HAP-1 (cell line): Measurements from ENCODE around the gene RPS2.
"Not testable (repeated sequence)": the region's sequence is repeated elsewhere in the genome, so short reads cannot be mapped to it uniquely, and the experiment has no call there.

ENCODE experiments used
- DNase-seq, 2 experiments: peaks; one replicate each; pipeline ENCODE4 v3.0.0-alpha.2; 2016 to 2020; ENCODE audit warnings: low spot score in 2 of 2
- H3K27me3 ChIP-seq: fragments of 250-450 bp; sonication (Bioruptor Pico); 2 replicates; pipeline ENCODE4 v1.5.1; 2020; ENCODE audit warnings: low read depth, mild to moderate bottlenecking, moderate library complexity
- H3K36me3 ChIP-seq: fragments of 250-450 bp; sonication (Bioruptor Pico); replicated peaks from 2 replicates; pipeline ENCODE4 v1.5.1; 2020; ENCODE audit warnings: mild to moderate bottlenecking
- H3K4me1 ChIP-seq: fragments of 250-450 bp; sonication (Bioruptor Pico); 2 replicates; pipeline ENCODE4 v1.5.1; 2020; ENCODE audit warnings: mild to moderate bottlenecking
- H3K4me3 ChIP-seq: fragments of 250-450 bp; sonication (Bioruptor Pico); 2 replicates; pipeline ENCODE4 v1.5.1; 2020; ENCODE audit warnings: mild to moderate bottlenecking, moderate library complexity
- H3K9me3 ChIP-seq: fragments of 250-450 bp; sonication (Bioruptor Pico); 2 replicates; pipeline ENCODE4 v1.5.1; 2020; ENCODE audit warnings: mild to moderate bottlenecking, moderate library complexity
- in situ Hi-C: fragments of 300-500 bp; cut with MboI; formaldehyde crosslinking; loops from 3 replicates; pipeline ENCODE4 v1.14.3; 2020; ENCODE audit warnings: low sequenced_read_pairs, inconsistent platforms, mixed read lengths

RPS2 gene

DNA sequence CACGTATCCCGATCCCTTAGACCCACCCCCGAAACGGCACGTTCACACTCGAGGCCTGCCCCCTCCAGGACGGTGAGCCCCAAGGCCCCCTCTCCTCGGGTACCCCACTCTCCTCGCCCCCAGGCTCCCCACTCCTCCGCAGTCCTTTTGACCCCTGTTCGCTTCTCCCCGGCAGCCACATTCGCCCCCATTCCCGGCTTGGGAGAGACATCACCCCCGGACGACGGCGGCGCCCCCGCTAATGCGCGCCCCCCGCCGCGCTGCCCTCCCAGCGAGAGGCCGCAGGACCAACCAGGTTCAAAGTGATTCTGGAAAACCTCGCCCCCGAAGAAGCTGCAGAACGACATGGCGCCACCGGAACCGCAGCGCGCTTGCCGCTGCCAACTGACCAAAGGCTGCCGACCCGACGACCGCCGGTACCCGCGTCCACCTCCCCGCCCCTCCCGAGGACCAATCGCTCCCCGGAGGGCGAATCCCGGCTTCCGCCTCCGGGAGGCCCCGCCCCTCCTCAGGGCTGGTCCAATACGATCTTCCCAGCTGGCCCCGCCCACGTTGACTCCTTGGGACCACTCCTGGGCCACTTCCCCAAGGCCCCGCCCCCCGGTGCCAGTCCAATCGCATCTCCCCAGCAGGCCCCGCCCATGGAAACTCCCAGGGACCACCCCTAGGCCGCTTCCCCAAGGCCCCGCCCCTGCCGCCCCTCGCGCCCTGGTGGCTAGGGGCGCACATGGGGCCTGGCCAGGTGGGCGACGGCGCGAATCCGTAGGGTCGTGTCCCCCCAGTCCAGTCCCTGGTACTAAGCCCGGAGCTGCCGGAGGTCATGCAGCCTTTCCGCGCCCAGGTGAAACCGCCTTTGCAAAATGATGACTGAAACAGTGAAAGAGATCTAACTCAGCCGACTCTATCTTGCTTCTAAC lies 21.6 kb downstream of the RPS2 start, which contains the start of gene MSRB1:
Gene MSRB1 (minus strand): TSS at position 390 of the 917 bp plus-strand sequence. CDS start 43 bp downstream, at position 347.
- Histone ChIP-seq H3K27me3 (no peaks in the 10 kb centered on the region), H3K4me1 (peaks cover 8% of the 10 kb centered on the region), H3K36me3 (peaks cover 19% of the 10 kb centered on the region), H3K4me3 (peak within 1 kb of the TSS; percentile 92), H3K9me3 (no peaks in the 10 kb centered on the region)
- in situ Hi-C loops: no loop called here
- peak; percentile 98 to 100 for DNase-seq

- H3K36me3 ChIP-seq: peaks cover 19% of the 10 kb centered on the region
- DNase-seq: no peak
- in situ Hi-C loops: no loop called here
- peaks cover 8% of the 10 kb centered on the region for H3K4me1 ChIP-seq
- peak overlapping the region; percentile 92 for H3K4me3 ChIP-seq
- H3K27me3 ChIP-seq: no peaks in the 10 kb centered on the region
- H3K9me3 ChIP-seq: no peaks in the 10 kb centered on the region
These were observed 22.4 kb downstream of the RPS2 start for GRCh38 chr16:1942047-1942809.

GRCh38 chr16:1941162-1942046 lies 23.2 kb downstream of the RPS2 start:
- no peak for DNase-seq
- peaks cover 19% of the 10 kb centered on the region for H3K36me3 ChIP-seq
- no peak overlapping the region; the same call in 1 of the 2 replicates for H3K4me3 ChIP-seq
- H3K4me1 ChIP-seq: peaks cover 8% of the 10 kb centered on the region
- no peaks in the 10 kb centered on the region for H3K27me3 ChIP-seq
- in situ Hi-C loops: no loop called here
- H3K9me3 ChIP-seq: no peaks in the 10 kb centered on the region

GRCh38 chr16:1940273-1941161 lies 24.1 kb downstream of the RPS2 start:
- no peaks in the 10 kb centered on the region for H3K9me3 ChIP-seq
- DNase-seq: no peak
- H3K4me1 ChIP-seq: peaks cover 8% of the 10 kb centered on the region
- H3K36me3 ChIP-seq: peaks cover 19% of the 10 kb centered on the region
- no peak overlapping the region for H3K4me3 ChIP-seq
- no peaks in the 10 kb centered on the region for H3K27me3 ChIP-seq
- in situ Hi-C loops: no loop called here

GRCh38 chr16:1939833-1940232 lies 24.8 kb downstream of the RPS2 start:
- in situ Hi-C loops, H3K27me3 ChIP-seq, H3K9me3 ChIP-seq, H3K4me1 ChIP-seq, DNase-seq, H3K4me3 ChIP-seq: not testable (repeated sequence)
- peaks cover 19% of the 10 kb centered on the region for H3K36me3 ChIP-seq

GRCh38 chr16:1938910-1939309 lies 25.7 kb downstream of the RPS2 start:
- Histone ChIP-seq H3K36me3 (peaks cover 19% of the 10 kb centered on the region), H3K9me3 (no peaks in the 10 kb centered on the region), H3K4me3 (no peak overlapping the region), H3K4me1 (peaks cover 6% of the 10 kb centered on the region), H3K27me3 (no peaks in the 10 kb centered on the region)
- no peak for DNase-seq
- in situ Hi-C loops: no loop called here

DNA sequence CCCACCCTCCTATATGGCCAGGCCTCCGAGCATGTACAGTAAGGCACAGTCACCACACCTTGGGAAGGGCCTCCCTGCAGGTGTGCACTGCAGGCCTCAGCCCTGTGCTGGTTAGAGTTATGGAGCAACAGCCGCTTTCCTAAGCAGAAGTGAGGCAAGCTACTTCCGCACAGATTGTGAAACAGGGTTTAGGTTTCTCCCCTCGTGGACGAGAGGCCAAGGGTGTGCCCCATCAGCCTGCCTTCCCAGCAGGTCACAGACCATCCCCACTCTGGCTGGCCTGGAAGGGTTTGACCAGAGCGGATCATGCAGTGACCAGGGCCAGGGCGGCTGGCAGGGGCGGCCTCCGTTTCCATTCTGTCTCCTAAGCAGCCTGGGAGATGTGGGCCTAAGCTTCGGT lies 26.3 kb downstream of the RPS2 start:
- Histone ChIP-seq H3K4me3 (no peak overlapping the region), H3K36me3 (peaks cover 19% of the 10 kb centered on the region), H3K27me3 (no peaks in the 10 kb centered on the region), H3K9me3 (no peaks in the 10 kb centered on the region), H3K4me1 (peaks cover under 1% of the 10 kb centered on the region; the same call in 1 of the 2 replicates)
- in situ Hi-C loops: no loop called here
- no peak for DNase-seq

DNA sequence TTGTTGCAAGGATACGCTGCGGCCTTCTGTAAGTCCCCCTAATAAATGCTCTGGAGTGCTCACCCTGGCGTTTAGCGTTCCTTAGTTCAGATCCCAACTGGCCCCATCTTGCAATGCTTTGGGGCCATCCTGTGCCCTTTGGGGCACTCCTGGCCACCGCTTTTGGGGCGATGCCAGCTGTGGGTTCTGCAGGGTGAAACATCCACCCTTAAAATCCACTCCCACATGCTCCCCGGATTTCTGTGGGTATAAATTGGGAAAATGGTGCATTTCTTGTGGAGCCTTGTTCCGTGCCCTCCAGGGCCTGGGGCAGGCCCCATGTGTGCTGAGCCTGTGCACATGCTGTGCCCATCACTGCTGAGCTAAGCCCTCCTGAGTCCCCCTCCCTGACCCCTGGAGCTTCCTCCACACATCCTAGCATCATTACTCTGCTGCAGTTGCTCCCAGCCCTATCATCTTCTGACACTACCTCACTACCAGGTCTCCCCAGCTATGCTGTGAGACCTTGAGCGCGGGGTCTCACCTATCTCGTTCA lies 27.6 kb downstream of the RPS2 start:
- in situ Hi-C loops: no loop called here
- H3K36me3 ChIP-seq: peaks cover 19% of the 10 kb centered on the region
- H3K4me1 ChIP-seq: no peaks in the 10 kb centered on the region
- no peaks in the 10 kb centered on the region for H3K27me3 ChIP-seq
- H3K4me3 ChIP-seq: no peak overlapping the region
- no peaks in the 10 kb centered on the region for H3K9me3 ChIP-seq
- no peak for DNase-seq

- in situ Hi-C loops: loop anchor here (5.0 kb wide), 1 partner anchor 76 kb away; no protein-coding TSS in a partner anchor
- H3K36me3 ChIP-seq: peaks cover 1% of the 10 kb centered on the region; the same call in 1 of the 2 replicates
- no peak overlapping the region for H3K4me3 ChIP-seq
- H3K9me3 ChIP-seq: no peaks in the 10 kb centered on the region
- peaks cover 3% of the 10 kb centered on the region; the same call in 1 of the 2 replicates for H3K4me1 ChIP-seq
- DNase-seq: no peak
- no peaks in the 10 kb centered on the region for H3K27me3 ChIP-seq
These were observed 31.4 kb downstream of the RPS2 start for GRCh38 chr16:1933097-1933661.

- Histone ChIP-seq H3K27me3 (no peaks in the 10 kb centered on the region), H3K36me3 (no peaks in the 10 kb centered on the region), H3K4me3 (no peak overlapping the region), H3K9me3 (no peaks in the 10 kb centered on the region), H3K4me1 (peaks cover 3% of the 10 kb centered on the region; the same call in 1 of the 2 replicates)
- in situ Hi-C loops: loop anchor here (5.0 kb wide), 1 partner anchor 75 kb away; no protein-coding TSS in a partner anchor
- no peak for DNase-seq
These were observed 32.3 kb downstream of the RPS2 start for GRCh38 chr16:1932050-1933028.

DNA sequence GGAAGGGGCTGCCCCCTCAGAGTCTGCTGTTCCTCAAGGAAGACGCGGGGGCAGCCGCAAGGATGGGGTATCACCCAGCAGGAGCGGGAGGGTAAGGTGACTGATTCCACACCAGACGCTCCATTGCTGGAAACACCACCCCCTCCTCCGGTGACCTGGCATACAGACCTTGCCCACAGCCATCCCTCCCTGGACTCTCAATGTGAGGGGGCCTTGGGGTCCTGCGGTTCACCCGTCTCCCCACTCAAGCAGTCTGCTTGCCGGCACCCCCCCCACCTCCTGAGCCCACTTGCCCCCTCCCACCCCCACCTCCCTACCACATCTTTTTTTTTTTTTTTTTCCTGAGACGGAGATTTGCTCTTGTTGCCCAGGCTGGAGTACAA lies 34.3 kb downstream of the RPS2 start:
- DNase-seq: no peak
- peaks cover 3% of the 10 kb centered on the region; the same call in 1 of the 2 replicates for H3K4me1 ChIP-seq
- H3K9me3 ChIP-seq: no peaks in the 10 kb centered on the region
- in situ Hi-C loops: loop anchor here (5.0 kb wide), 1 partner anchor 73 kb away; no protein-coding TSS in a partner anchor
- H3K4me3 ChIP-seq: no peak overlapping the region
- no peaks in the 10 kb centered on the region for H3K27me3 ChIP-seq
- H3K36me3 ChIP-seq: no peaks in the 10 kb centered on the region
